SK-N-SH (cell line): ENCODE data around the gene NECAB2. TPM values are rescaled to one million over a fixed set of nuclear protein-coding genes. Genes with fewer than 3 reads are reported as not detected.

Experiments used
- CTCF ChIA-PET: fragments of 300-600, 350-600 bp; formaldehyde crosslinking; extraction: SDS; loops from one replicate; lab custom pipeline; 2021; lab: Yijun Ruan, JAX
- POLR2A ChIA-PET: fragments of 350-600 bp; sonication (Branson Sonifier 250); formaldehyde crosslinking; extraction: SDS; loops from one replicate; lab custom pipeline; 2020; ENCODE audit warnings: antibody characterized with exemption, inconsistent platforms; lab: Yijun Ruan, JAX
- DNase-seq: peaks from one replicate; pipeline ENCODE4 v3.0.0; 2012
- H2AFZ ChIP-seq: fragments of 200-600 bp; sonication (generic); 2 replicates; pipeline ENCODE4 v1.8.1; 2016; ENCODE audit warnings: antibody characterized with exemption, mild to moderate bottlenecking, low read depth
- H3F3A ChIP-seq: fragments of 200-600 bp; sonication (generic); replicated peaks from 2 replicates; pipeline ENCODE3; 2016; ENCODE audit warnings: antibody characterized with exemption, mild to moderate bottlenecking; ENCODE audit not compliant: insufficient read depth
- H3K27ac ChIP-seq, 2 experiments: fragments of 200-500 bp in 1 of 2; fragments of 200-600 bp in 1 of 2; sonication (Bioruptor generic) in 1 of 2; sonication (generic), shearing (Covaris generic) in 1 of 2; 2 replicates each; pipeline versions ENCODE4 v1.5.1 to v1.6.1; 2014 to 2016; ENCODE audit warnings: low read depth in 2 of 2, inconsistent platforms in 1 of 2, low read length in 1 of 2, mild to moderate bottlenecking in 1 of 2, mixed read lengths in 1 of 2
- H3K27me3 ChIP-seq: fragments of 200-600 bp; sonication (generic), shearing (Covaris generic); 2 replicates; pipeline ENCODE4 v1.6.1; 2016; ENCODE audit warnings: mixed run types; ENCODE audit not compliant: insufficient read depth
- H3K36me3 ChIP-seq, 2 experiments: fragments of 200-500 bp in 1 of 2; fragments of 200-600 bp in 1 of 2; sonication (Bioruptor generic) in 1 of 2; sonication (generic) in 1 of 2; replicated peaks in 1 of 2; 2 replicates each; pipeline versions ENCODE3 to v1.5.1; 2014 to 2016; ENCODE audit warnings: low read length in 1 of 2, mild to moderate bottlenecking in 1 of 2; ENCODE audit not compliant: insufficient read depth in 2 of 2, control insufficient read depth in 1 of 2
- H3K4me1 ChIP-seq, 2 experiments: fragments of 200-500 bp in 1 of 2; fragments of 200-600 bp in 1 of 2; sonication (Bioruptor generic) in 1 of 2; sonication (generic), shearing (Covaris generic) in 1 of 2; 2 replicates each; pipeline versions ENCODE4 v1.5.1 to v1.6.1; 2014 to 2016; ENCODE audit warnings: low read depth in 1 of 2, low read length in 1 of 2, mixed run types in 1 of 2; ENCODE audit not compliant: insufficient read depth in 2 of 2, control insufficient read depth in 1 of 2
- H3K4me2 ChIP-seq: fragments of 200-600 bp; sonication (generic), shearing (Covaris generic); 2 replicates; pipeline ENCODE4 v1.6.1; 2017; ENCODE audit warnings: mixed run types
- H3K4me3 ChIP-seq, 2 experiments: fragments of 200-500 bp in 1 of 2; fragments of 200-600 bp in 1 of 2; sonication (Bioruptor generic) in 1 of 2; sonication (generic), shearing (Covaris generic) in 1 of 2; 2 replicates each; pipeline versions ENCODE4 v1.5.1 to v1.8.1; 2014 to 2016; ENCODE audit warnings: low read depth in 2 of 2, inconsistent platforms in 1 of 2, low read length in 1 of 2, mild to moderate bottlenecking in 1 of 2, mixed read lengths in 1 of 2, moderate library complexity in 1 of 2
- H3K79me2 ChIP-seq: fragments of 200-600 bp; sonication (generic); 2 replicates; pipeline ENCODE4 v1.8.1; 2017; ENCODE audit warnings: mild to moderate bottlenecking; ENCODE audit not compliant: insufficient read depth
- H3K9ac ChIP-seq: fragments of 200-600 bp; sonication (generic); 2 replicates; pipeline ENCODE4 v1.6.1; 2017; ENCODE audit warnings: mixed run types
- H3K9me2 ChIP-seq: fragments of 200-600 bp; sonication (generic); 2 replicates; pipeline ENCODE4 v1.6.1; 2017; ENCODE audit warnings: mixed run types
- H3K9me3 ChIP-seq: fragments of 200-600 bp; sonication (generic); 2 replicates; pipeline ENCODE4 v1.6.1; 2017; ENCODE audit warnings: mixed run types, mild to moderate bottlenecking, moderate library complexity
- H4K20me1 ChIP-seq: fragments of 200-600 bp; sonication (generic); 2 replicates; pipeline ENCODE4 v1.6.1; 2017; ENCODE audit warnings: mild to moderate bottlenecking, mixed run types; ENCODE audit not compliant: insufficient read depth
- CTCF ChIP-seq: fragments of 200-600 bp; sonication (generic); IDR thresholded peaks from 2 replicates; pipeline ENCODE4 v1.6.1; 2017; ENCODE audit warnings: antibody characterized with exemption, mild to moderate bottlenecking, moderate library complexity
- GATA2 ChIP-seq: sonication (generic); formaldehyde crosslinking; IDR thresholded peaks from 2 replicates; pipeline ENCODE4 v1.5.0; 2020; ENCODE audit warnings: mild to moderate bottlenecking, missing genetic modification reagents
- IRF3 ChIP-seq: fragments of 150-350 bp; IDR thresholded peaks from 2 replicates; pipeline ENCODE4 v1.6.1; 2016; ENCODE audit warnings: mild to moderate bottlenecking, low read depth, low read length
- PBX3 ChIP-seq: IDR thresholded peaks from 2 replicates; pipeline ENCODE4; 2012
- YY1 ChIP-seq: IDR thresholded peaks from 2 replicates; pipeline ENCODE4 v1.4.0; 2012; ENCODE audit warnings: low read depth, mild to moderate bottlenecking
- ZBTB33 ChIP-seq: IDR thresholded peaks from 2 replicates; pipeline ENCODE4 v1.4.0; 2012; ENCODE audit warnings: low read depth, borderline replicate concordance
- WGBS: methylation state at CpG from one replicate; pipeline ENCODE4 v1.1.6; 2017; ENCODE audit warnings: low lambda C conversion rate; 5-methylcytosine and 5-hydroxymethylcytosine counted together
- polyA plus RNA-seq, 3 experiments: library from polyadenylated mRNA; depleted of rRNA; stranded (reverse); fragments of >200 nt; gene quantifications; 2 replicates each; pipeline ENCODE4 v1.2.3, GENCODE V29; 2012

NECAB2 gene
- polyA plus RNA-seq, 1 of the 3 experiments (the other 2 are of a cell fraction) = 0.58 TPM

- no peaks in the 10 kb centered on the region for H4K20me1 ChIP-seq
- no peaks in the 10 kb centered on the region for H3K9me2 ChIP-seq
- POLR2A ChIA-PET = no interaction called here
- no peak overlapping the region for H2AFZ ChIP-seq
- H3K9me3 ChIP-seq = no peaks in the 10 kb centered on the region
- H3F3A ChIP-seq = no peaks in the 10 kb centered on the region
- H3K4me2 ChIP-seq = no peak overlapping the region
- H3K4me1 ChIP-seq = peaks cover 0 to 5% of the 10 kb centered on the region in 2 experiments; a peak in 1 of 4 replicates
- H3K27ac ChIP-seq = no peak overlapping the region
- WGBS = 79% methylated on average over 12 of the region's 22 CpGs
- DNase-seq = no peak
- no peaks in the 10 kb centered on the region for H3K79me2 ChIP-seq
- no peak overlapping the region for H3K9ac ChIP-seq
- H3K27me3 ChIP-seq = no peaks in the 10 kb centered on the region; the same call in 1 of the 2 replicates
- no peak overlapping the region for H3K4me3 ChIP-seq
- H3K36me3 ChIP-seq = no peaks in the 10 kb centered on the region
- TF ChIP-seq GATA2 (CRISPR knock-in tag) = no peak
- no peak for TF ChIP-seq ZBTB33
- no peak for TF ChIP-seq YY1
- no peak for TF ChIP-seq CTCF
- no peak for TF ChIP-seq IRF3
- CTCF ChIA-PET = interaction anchor here (0.8 to 6.3 kb wide), 10 partner anchors 12 to 89 kb away, joined by 3 to 57 read pairs (median 6); no protein-coding TSS in a partner anchor
Measured at GRCh38 chr16:84042879-84043485, 74.9 kb downstream of the NECAB2 start.

GRCh38 chr16:84043486-84044117 is 75.6 kb downstream of the NECAB2 start:
- Histone ChIP-seq H3K27ac (no peak overlapping the region), H3K4me1 (peaks cover 0 to 5% of the 10 kb centered on the region in 2 experiments; a peak in 1 of 4 replicates), H3K4me3 (no peak overlapping the region), H4K20me1 (no peaks in the 10 kb centered on the region), H3K79me2 (no peaks in the 10 kb centered on the region), H3K9ac (no peak overlapping the region), H3K9me2 (no peaks in the 10 kb centered on the region), H3K4me2 (no peak overlapping the region), H3K27me3 (no peaks in the 10 kb centered on the region; the same call in 1 of the 2 replicates), H3K9me3 (no peaks in the 10 kb centered on the region), H3F3A (no peaks in the 10 kb centered on the region), H2AFZ (no peak overlapping the region), H3K36me3 (peaks cover 0 to 5% of the 10 kb centered on the region in 2 experiments)
- no peak for TF ChIP-seq PBX3
- TF ChIP-seq GATA2 (CRISPR knock-in tag) = peak; percentile 36; the same call in 1 of the 2 replicates
- peak; percentile 58 for DNase-seq
- CTCF ChIA-PET = interaction anchor here (0.8 to 6.3 kb wide), 12 partner anchors 11 to 132 kb away, joined by 3 to 57 read pairs (median 5); no protein-coding TSS in a partner anchor
- POLR2A ChIA-PET = no interaction called here
- 69% methylated on average over 17 of the region's 18 CpGs for WGBS
